Bone marrow (tissue), 2 donors: ENCODE measurements around the gene ITPR1.
A peak's percentile ranks its signal among the peaks of the same experiment; 100 is the strongest.

ENCODE experiments used
- DNase-seq, 2 donors: peaks; one replicate each; lab custom pipeline; 2025; lab: John Stamatoyannopoulos, UW

ITPR1 gene

DNA sequence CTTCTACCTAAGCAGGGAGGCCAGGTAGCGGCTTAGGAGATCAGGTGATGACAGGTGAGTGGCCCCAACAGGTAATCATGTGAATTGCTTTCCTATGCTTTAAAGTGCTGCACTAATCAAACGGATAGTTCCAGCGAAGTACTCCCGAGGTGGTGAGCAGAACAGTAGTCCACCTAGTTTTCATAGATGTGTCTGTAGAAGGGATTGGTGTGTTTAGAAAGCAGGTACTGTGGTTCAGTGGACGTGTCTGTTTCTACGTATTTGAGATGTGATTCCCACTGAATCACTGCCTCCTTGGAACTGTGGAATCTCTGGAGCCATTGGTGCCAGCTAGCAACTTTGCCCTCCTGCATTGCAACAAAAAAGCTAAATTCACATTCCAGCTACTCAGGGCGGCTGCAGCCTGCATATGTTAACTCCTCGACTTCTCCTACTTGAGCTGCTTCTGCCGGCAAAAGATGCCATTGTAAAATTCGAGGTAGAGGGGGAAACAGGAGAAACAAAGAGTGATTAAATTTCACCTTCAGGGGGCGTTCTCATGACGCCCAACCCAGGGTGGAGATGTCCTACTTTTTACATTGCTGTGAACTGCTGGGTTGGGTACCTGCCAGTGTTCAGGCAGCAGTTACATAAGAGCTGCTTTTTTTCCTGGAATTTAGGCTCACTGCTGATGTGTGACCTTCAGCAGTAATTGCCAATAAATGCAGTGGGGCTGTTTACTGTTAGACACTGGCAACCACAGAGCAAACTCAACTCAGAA lies 227.3 kb downstream of the ITPR1 start:
- peak in 1 of 2 donors; percentile 8 for DNase-seq

DNA sequence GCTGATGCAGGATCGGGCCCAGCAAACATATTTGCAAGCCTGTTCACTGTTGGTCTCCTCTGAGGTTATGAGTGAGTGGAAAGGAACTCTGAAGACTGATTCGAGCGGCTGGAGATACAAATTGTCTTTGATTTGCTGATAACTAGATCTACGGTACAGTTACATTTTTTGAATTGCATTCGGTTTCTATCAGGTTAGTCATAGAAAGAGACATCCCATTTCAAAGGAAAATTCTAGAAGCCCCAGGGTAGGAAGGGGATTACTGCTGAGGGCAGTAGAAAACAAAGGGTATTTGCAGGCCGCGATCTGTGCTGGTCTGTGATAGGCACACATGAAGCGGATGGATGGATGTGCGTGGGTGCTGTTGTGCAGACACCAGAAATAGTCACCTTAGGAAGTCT lies 228.4 kb downstream of the ITPR1 start:
- no peak for DNase-seq

DNA sequence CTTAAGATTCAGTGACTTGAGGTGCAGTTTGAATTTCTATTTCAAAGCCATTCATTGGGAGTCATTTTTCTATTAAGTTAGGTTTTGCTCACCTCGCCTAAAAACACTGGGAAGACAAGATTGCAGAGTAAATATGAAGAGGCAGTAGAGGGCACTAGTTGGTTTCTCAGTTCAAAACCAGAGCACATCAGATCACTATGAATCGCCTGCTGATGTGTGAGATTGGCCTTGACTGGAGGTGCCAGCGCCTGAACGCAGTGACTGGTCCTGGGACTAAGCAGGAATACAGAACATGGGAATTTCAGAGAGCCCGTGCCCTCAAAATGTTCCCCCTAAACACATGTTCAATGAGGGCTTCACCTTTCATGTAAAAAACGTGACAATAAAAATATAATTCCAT lies 229.0 kb downstream of the ITPR1 start:
- DNase-seq: peak in 1 of 2 donors; percentile 57

DNA sequence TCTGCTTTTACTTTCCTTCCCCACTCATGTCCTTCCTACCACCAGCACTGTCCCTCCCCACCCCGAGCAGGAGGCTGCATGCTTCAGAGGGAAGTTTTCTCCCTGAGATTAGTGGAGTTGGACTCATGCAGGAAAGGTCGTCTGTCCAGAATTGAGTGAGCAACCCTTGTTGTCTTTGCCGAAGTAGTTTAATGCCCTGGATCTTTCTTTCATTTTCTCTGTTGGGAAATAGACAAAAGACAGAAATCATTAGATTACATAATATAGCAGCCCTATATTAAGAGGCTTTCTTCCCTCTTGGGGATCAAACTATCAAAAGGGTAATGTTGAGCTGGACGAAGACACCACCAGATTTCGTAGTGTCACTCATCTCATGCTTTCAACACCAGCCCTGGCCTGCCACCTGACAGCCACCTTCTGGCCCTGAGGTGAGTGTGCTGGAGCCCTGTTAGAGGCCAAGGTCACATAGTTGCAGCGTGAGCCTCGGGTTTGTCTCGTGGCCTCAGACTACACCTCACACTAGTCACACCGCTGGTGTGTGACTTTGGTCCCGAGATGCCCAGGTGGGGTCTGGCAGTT lies 231.0 kb downstream of the ITPR1 start:
- DNase-seq: no peak

DNA sequence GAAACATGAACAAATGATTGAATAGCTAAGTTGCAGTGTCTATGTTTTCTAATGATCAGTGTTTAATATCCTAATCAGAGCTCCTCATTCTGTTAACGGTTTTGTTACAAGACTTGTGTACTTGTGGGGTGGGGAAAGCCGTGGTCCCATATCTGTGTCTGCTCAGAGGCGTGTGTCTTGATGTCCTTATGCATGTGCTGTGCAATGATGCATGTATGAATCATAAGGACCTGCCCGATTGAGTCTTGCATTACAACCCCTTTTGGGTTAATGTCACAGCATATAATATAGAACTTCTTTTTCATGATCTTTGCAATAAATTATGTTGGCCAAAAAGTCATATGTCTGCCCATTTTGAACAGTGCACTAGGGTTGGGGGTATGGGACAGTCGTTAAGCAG lies 233.4 kb downstream of the ITPR1 start:
- no peak for DNase-seq

DNA sequence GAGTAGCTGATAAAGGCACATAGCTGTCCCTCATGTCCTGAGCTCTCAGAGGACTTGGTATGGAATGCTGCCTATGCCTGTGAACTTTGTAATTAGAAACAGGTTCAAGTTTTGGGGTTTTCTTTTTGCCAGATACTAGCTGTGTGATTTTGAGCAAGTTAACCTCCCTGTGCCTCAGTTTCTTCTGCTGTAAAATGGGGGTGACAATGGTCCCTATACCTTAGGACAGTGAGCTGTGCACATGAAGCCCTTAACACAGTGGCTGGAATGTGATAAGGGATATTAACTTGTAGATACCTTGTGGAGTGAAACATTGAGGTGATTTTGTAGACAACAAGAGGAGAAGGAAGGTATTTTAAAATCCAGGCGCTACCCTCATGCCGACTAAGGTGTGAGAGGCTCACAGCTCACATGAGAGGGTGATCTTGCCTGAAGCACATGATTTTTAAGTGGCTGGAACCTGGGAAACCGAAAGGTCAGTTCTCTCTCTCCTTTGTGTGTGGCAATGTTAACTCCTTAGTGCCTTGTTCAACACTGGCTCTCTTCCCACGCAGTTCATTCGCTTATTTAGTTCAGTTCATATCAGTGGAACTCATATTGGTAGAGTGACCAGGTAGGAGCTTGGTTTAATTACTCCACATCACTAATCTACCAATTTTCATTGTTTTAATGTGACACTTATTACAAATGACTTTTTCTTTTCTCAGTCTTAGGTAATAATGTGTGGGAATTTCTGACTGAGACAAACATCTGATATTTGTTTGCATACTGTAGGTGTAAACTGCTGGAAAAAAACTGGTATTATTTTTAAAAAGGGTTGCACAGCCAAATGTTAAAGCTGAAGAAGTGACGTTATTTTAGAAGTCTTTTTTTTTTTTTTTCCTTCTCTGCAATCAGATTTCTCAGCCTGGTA lies 236.2 kb downstream of the ITPR1 start:
- DNase-seq: no peak

DNA sequence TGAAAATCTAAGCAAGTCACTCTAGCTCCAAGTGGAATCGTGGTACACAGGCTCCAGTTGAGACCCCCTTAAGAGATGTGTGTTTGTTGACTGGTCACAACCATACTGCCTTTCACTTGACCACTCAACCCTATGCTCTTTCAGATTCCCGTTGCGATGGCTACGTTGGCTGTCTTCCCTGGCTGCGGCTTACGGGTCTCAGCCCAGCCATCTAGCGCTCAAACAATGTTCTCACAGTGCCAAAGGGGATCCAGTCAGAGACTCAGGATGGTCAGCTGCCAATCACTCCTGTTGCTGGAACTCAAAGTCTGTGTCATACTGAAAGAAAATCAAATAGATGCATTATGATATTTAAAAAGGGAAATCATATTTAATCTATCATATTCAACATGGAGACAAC lies 237.6 kb downstream of the ITPR1 start:
- no peak for DNase-seq

DNA sequence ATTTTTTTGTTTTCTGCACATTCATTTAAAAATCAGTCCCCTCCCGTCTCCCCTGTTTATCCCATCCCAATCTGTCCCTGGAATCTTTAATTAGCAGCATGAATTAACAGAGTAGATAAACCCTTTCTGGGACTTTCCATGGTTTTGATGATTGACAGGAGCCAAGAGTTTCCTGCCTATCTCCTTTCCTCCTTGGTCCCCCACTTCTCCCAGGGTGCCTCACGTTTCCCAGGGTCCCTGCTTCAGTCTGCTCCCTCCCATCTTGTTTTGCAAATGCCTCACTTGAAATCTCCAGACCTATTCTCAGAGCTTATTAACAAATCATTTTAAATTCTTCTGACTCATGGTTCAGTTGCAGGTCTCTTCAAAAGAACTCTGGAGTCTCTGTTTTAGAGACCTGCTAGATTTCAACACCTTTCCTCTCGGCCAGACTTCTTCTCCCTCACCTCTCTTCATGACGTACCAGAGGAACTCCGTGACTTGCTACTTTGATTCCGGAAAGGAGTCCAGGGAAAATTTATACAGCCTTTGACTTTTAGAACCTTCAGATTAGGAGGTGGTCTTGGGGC lies 238.5 kb downstream of the ITPR1 start:
- no peak for DNase-seq

DNA sequence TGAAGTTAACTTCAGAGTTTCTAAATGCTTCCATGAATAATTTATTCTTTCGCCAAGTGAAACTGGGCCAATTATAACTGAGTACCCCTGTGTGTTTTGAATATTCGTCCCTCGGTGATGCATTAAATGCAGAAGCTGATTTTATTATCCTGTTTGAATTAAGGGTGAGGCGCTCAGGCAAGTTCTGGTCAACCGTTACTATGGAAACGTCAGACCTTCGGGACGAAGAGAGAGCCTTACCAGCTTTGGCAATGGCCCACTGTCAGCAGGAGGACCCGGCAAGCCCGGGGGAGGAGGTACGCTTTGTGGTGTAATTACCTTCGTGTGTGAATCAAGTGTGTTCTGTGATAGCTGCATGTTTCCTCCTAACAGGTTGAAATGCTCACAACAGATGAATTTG lies 239.8 kb downstream of the ITPR1 start:
- no peak for DNase-seq

DNA sequence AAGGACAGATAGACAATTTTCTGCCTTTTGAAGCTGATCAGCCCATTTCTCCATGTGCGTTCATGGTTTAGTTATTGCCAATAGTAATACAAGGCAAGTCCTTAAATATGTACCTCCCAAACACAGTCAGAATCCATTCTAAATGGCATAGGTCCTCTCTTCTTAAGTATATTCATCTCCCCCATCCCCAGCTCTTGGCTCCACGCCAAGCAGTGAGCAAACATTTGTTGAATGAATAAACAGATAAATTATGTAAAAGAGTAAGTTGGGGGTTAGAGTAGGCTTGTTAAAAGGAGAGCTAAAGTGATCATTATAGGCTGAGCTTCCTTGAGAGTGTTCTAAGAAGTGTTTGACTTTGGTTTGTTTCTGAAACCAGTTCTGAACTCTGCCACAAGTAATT lies 241.3 kb downstream of the ITPR1 start:
- DNase-seq: no peak

DNA sequence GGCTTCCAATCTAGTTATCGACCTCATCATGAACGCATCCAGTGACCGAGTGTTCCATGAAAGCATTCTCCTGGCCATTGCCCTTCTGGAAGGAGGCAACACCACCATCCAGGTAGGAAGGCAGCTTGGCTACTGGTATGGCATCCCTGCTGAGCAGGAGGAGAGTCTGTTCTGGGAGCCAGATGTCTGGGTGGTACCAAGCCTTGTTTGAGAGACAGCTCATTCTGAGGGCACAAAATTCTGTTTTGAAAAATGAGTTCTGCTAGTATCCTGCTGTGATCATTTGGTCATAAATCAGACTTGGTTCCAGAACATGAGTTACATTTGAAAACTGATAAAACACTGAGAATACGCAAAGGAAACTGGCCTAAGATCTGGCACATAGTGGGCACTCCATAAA lies 242.1 kb downstream of the ITPR1 start:
- DNase-seq: no peak

DNA sequence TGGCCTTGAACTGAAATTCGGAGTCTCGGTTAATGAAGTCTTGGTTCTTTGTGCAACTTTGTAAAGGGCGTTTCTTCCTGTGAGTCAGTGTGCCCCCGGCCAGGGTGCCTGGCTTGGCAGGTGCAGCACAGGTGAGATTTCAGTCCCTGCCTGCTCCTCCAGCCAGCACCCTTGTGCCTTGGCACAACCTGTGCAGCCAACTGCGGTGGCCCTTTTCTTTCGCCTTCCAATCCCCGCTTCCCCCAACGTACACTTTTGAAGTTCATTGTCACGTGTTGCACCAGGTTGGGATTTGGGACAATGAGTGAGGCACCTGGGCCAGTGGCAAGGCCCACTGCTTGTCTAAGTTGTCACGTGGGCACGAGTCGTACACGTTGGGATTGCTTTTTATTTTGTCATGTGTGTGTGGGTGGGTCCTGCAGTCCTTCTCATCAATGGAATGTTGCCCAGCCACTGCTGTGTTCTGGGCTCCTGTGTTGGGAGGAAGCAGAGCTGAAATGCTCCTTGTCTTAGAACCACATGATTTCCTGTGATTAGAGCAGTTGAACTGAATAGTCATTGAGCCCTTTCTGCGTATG lies 243.2 kb downstream of the ITPR1 start:
- peak in 1 of 2 donors; percentile 52 for DNase-seq

DNA sequence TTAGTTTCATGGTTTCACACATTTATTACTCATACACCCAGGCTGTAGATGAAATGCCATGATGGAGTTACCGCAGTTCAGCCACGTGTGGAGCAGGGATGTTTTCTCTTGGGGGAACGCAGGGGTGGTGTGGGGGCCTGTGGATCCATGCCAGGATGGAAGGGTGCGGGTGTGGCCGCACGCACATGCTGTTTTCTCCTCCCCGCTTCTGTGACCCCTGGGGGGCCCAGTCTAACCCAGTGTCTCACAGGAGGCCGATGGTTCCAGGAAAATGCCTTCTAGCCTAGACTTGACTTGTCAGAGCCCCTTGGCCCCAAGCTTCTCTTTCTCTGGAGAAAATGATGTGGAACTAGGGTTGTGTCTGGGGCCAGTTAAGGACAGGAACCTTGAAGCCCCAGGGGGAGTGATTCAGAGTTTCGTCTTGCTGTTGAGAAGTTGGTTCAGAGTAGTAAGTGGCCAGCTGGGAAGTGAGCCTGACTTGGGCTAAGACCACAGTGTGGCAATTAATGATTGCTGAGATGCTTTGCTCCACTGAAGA lies 245.7 kb downstream of the ITPR1 start:
- DNase-seq: no peak

DNA sequence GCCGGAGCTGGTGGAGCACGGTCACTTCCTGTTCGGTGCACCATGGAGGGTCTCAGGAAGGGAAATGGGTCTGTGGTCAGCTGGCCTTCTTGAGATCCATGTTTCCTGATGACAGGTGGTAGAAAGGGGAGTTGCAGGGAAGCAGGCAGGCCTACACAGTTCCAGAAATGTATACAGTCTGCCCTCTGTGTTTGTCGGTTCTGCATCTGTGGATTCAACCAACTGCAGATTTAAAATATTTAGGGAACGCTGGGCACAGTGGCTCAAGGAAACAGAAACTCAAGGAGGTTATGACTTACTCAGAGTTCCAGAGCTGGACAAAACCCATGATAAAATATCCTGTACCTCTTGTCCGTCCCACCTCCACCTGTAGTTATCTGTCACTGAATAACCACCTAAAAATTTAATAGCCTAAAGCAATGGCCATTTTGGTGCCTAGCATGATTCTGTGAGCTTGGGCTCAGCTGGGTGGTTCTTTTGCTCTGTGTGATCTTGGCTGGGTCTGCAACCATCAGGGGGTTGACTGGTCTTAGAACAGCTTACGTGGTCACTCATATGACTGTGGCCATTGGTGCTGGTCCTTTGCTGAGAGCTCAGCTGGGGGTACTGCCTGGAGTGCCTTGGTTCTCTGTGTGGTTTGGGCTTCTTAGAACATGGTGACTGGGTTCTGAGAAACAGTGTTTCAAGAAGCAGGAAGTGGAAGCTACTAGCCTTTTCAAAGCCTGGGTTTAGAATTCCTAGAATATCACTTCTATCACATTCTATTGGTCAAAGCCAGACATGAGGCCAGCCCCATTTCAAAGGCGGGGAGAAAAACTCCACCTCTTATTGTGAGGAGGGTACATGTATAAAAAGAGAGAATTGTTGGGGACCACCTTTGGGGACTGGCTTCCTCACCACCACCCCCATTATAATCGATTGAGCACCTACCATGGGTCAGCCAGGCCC lies 246.4 kb downstream of the ITPR1 start:
- DNase-seq: no peak

DNA sequence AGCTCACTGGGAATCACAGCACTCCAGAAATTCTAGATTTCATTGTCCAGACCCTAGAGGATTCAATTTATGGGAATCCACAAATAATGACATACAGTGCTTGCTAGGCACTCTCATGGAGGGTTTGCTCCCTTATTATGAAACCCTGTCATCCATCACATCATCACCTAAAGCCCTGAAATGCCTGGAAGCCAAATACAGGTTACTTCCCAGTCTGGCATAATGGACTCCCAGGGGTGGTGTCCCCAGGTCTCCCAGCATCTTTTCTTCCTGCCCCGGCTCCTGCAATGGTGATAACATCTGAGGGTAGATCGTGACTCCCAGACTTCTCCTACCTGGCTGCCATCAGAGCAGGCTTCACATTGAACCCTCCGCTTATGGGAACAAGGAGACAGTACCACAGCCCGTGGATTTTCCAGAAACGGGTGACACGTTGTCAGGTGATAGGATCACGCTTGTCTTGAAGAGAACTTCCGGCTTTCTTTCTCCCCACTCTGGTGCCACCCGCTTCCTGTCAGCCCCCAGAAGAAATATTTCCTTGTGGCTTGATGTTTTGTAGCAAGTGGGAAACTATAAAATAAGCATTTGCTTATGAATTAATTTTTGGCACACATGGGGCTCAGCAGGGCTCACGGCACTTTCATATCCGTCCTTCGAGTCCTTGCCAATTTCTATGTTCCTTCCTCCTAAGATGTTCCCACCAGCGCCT lies 247.4 kb downstream of the ITPR1 start:
- DNase-seq: peak in 1 of 2 donors; percentile 13

DNA sequence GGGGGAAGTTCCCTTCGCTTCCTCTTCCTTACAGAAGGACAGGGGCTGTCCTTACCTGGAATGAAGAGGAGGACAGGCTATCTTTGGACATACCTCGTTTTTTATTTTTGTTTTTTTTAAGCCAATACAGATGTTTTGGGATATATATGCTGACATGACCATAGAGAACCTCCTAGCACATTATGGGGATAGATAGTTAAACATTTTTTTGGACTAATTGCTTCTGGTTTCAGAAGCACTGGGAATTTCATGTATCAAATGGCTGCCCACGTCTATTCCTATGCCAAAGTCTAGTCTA lies 247.9 kb downstream of the ITPR1 start:
- no peak for DNase-seq

DNA sequence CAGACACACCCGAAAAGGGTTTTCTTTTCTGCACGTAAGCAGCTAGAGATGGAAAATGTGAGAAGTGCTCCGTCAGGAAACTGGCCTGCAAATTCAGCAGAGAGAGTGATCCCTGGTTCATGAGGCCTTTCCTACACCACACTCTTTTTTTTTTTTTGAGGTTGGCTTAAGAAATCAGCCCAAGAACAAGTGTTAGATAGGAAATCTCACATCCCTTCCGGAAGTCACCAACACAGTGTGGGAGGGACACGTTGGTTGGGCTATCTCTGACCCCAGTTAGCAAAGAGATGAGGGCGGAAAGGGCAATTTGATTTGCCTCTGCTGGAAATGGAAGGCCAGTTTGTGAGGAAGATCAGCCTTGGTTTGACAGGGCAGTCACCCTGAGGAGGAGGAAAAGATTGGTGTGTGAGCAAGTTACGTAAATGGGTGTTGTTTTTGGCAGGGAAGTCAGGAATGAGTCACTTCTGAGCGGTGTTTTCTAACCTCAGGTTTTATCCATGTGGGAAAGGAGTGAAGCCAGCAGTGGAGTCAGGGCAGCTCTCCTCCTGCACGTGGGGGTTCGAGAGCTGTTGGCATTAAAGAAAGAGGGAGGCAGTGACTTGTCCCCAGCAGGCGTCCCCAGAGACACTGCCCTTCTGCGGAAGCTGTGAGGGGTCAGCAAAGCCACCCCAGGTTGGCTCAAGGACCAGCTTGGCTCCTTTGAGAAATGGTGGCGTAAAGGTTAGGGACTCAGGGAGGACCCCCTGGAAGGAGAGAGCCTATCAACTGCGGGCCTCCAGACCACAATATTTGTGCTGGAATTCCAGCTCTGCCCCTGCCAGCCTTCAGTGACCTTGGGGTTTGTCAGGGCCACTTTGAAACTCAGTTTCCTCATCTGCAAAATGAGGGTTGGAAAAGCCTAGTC lies 248.5 kb downstream of the ITPR1 start:
- DNase-seq: peak in 1 of 2 donors; percentile 31

DNA sequence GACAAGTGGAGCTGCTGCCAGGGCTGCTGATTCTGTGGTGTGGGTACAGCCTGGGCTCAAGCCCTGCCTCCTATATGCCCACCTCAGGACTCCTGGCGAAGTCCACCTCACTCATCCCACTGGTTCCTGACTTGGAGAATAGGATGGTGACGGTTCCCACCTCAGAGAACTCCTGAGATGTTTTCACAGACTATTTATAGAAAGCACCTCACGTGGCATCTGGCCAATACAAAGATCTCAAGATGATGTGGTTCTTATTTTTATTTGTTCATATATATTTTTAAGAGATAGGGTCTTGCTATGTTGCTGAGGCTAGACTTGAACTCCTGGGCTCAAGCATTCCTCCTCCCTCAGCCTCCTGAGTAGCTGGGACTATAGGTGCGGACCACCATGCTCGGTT lies 249.2 kb downstream of the ITPR1 start:
- no peak for DNase-seq

DNA sequence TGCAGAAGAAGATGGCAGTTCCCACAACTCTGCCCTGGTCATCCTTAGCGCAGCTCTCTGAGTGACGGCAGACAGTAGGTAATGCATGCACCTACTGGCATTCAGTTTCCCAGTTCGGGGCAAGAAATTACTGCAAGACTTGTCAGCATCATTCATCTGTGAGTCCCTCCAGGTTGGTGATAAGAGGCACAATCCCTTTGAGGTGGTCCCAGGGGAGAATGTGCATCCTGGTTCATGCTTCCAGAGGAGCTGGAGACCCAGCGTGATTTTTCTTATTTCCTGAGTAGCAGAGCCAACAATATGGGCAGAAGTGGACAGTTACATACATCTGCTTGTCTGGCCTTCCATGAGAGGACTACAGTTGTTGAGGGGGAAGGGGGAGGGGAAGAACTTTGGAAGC lies 250.2 kb downstream of the ITPR1 start:
- no peak for DNase-seq
